Keratinocyte (primary cell): ENCODE measurements around the gene CSNK1A1.

Experiments
- EZH2 ChIP-seq: IDR thresholded peaks from one replicate; pipeline ENCODE4 v1.6.1; 2012; ENCODE audit warnings: inconsistent platforms, mild to moderate bottlenecking, low read length, moderate library complexity
- TF ChIP-seq, protein P1 (sequence below), 3 experiments: IDR thresholded peaks in 1 of 3; conservative IDR thresholded peaks in 1 of 3; optimal IDR thresholded peaks in 1 of 3; 2 replicates in 2 of 3; 3 replicates in 1 of 3; pipeline versions ENCODE3 to v1.5.1; 2011; ENCODE audit warnings: low read length in 3 of 3, mild to moderate bottlenecking in 3 of 3, moderate library complexity in 2 of 3, control low read depth in 1 of 3, inconsistent platforms in 1 of 3; ENCODE audit not compliant: insufficient read depth in 2 of 3; ENCODE audit errors: extremely low read depth in 1 of 3

DNA sequence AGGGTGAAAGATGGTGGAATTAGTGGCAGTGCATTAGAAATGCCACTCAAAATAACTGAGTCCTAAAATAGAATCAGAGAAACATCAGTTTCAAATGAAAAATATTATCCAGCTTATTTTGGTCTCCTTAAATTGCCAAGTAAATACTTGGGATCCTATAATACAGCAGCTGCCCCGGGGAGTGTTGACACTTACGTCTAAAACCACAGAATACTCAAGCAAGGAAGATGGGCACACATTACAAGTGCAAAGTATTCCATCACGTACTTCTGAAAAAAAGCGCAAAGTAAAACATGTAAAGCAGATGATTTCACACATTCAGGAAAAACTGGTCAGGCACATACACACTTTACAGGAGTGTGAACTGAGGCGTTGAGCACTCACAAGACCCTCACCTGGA, 27.7 kb upstream of the CSNK1A1 start:
- TF ChIP-seq, protein P1, sequence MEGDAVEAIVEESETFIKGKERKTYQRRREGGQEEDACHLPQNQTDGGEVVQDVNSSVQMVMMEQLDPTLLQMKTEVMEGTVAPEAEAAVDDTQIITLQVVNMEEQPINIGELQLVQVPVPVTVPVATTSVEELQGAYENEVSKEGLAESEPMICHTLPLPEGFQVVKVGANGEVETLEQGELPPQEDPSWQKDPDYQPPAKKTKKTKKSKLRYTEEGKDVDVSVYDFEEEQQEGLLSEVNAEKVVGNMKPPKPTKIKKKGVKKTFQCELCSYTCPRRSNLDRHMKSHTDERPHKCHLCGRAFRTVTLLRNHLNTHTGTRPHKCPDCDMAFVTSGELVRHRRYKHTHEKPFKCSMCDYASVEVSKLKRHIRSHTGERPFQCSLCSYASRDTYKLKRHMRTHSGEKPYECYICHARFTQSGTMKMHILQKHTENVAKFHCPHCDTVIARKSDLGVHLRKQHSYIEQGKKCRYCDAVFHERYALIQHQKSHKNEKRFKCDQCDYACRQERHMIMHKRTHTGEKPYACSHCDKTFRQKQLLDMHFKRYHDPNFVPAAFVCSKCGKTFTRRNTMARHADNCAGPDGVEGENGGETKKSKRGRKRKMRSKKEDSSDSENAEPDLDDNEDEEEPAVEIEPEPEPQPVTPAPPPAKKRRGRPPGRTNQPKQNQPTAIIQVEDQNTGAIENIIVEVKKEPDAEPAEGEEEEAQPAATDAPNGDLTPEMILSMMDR (optimal IDR thresholded peaks at IDR 0.05 in 1 of 3, IDR thresholded peaks at IDR 0.05 in 1 of 3, conservative IDR thresholded peaks at IDR 0.05 in 1 of 3; ENCODE audit: extremely low read depth in 1 of 3, insufficient read depth in 2 of 3, low read length in 3 of 3): no peak
- no peak for TF ChIP-seq EZH2
